ENCODE data around the gene DUSP15.
"Not testable (repeated sequence)": the region's sequence is repeated elsewhere in the genome, so short reads cannot be mapped to it uniquely, and the experiment has no call there.

Gene DUSP15

DNA sequence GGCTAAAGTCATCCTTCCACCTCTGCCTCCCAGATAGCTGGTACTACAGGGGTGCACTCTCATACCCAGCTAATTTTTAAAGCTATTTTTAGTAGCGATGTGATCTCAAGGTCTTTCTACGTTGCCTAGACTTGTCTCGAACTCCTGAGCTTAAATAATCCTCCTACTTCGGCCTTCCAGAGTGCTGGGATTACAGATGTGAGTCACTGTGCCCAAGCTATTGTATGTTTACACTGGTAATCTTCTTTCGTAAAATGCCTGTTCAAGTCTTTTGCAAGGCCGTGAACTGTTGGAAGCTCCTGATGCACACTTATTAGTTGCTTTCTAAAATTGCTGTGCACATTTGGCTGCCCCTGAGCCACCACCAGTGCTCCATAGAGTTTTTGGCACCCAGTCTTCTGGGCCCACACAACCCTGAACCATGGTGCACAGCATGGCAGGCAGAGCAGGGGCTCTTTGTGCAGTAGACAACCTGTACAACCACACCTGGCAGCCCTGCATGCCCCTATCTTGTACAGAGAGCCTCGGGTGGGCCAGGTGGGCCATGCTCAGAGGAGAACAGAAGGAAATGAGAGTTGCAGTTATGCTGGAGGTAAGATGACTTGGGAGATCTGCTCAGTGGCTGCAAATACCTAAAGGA, 48.3 kb upstream of the DUSP15 start:
- ATAC-seq = no peak
- TF ChIP-seq, protein P1, sequence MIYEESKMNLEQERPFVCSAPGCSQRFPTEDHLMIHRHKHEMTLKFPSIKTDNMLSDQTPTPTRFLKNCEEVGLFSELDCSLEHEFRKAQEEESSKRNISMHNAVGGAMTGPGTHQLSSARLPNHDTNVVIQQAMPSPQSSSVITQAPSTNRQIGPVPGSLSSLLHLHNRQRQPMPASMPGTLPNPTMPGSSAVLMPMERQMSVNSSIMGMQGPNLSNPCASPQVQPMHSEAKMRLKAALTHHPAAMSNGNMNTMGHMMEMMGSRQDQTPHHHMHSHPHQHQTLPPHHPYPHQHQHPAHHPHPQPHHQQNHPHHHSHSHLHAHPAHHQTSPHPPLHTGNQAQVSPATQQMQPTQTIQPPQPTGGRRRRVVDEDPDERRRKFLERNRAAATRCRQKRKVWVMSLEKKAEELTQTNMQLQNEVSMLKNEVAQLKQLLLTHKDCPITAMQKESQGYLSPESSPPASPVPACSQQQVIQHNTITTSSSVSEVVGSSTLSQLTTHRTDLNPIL (CRISPR knock-in tag; IDR thresholded peaks at IDR 0.05; ENCODE audit: low read depth) = no peak
- no peak for TF ChIP-seq ZNF565 (CRISPR knock-in tag; conservative IDR thresholded peaks at IDR 0.05; ENCODE audit: low read depth)
- TF ChIP-seq, protein P2, sequence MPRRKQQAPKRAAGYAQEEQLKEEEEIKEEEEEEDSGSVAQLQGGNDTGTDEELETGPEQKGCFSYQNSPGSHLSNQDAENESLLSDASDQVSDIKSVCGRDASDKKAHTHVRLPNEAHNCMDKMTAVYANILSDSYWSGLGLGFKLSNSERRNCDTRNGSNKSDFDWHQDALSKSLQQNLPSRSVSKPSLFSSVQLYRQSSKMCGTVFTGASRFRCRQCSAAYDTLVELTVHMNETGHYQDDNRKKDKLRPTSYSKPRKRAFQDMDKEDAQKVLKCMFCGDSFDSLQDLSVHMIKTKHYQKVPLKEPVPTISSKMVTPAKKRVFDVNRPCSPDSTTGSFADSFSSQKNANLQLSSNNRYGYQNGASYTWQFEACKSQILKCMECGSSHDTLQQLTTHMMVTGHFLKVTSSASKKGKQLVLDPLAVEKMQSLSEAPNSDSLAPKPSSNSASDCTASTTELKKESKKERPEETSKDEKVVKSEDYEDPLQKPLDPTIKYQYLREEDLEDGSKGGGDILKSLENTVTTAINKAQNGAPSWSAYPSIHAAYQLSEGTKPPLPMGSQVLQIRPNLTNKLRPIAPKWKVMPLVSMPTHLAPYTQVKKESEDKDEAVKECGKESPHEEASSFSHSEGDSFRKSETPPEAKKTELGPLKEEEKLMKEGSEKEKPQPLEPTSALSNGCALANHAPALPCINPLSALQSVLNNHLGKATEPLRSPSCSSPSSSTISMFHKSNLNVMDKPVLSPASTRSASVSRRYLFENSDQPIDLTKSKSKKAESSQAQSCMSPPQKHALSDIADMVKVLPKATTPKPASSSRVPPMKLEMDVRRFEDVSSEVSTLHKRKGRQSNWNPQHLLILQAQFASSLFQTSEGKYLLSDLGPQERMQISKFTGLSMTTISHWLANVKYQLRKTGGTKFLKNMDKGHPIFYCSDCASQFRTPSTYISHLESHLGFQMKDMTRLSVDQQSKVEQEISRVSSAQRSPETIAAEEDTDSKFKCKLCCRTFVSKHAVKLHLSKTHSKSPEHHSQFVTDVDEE (CRISPR knock-in tag; IDR thresholded peaks at IDR 0.05) = no peak
- no peak for TF ChIP-seq PPARA (CRISPR knock-in tag; IDR thresholded peaks at IDR 0.05; ENCODE audit: borderline replicate concordance)
- no peak for TF ChIP-seq ZNF8 (CRISPR knock-in tag; IDR thresholded peaks at IDR 0.05)

- ATAC-seq = not testable (repeated sequence)
Observed at GRCh38 chr20:31917962-31918412, 47.7 kb upstream of the DUSP15 start.

DNA sequence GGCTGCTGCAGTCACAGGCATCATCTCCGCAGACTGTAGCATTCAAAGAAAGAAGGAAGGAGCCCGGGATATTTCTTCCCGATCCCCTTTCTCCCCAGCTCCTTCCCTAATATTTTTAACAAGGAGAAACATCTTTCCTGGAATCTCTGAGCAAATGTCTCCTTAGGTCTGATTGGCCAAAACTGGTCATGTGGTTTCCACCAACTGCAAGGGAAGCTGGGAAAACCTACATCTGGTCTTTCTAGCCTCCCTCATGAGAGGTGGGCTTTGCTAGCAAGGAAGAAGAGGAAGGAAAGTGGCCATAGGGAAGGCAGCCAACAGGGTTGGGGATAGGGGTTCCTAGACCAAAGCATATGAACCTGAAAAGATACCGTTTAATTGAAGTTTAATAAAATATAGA, 46.4 kb upstream of the DUSP15 start:
- no peak for ATAC-seq
- no peak for TF ChIP-seq SNAI2 (CRISPR knock-in tag; IDR thresholded peaks at IDR 0.05)
- TF ChIP-seq ARNTL (CRISPR knock-in tag; IDR thresholded peaks at IDR 0.05; ENCODE audit: borderline replicate concordance, low read depth) = no peak
- no peak for TF ChIP-seq POU6F1 (CRISPR knock-in tag; IDR thresholded peaks at IDR 0.05; ENCODE audit: borderline replicate concordance, low read depth)
- no peak for TF ChIP-seq OSR1 (CRISPR knock-in tag; IDR thresholded peaks at IDR 0.05)

DNA sequence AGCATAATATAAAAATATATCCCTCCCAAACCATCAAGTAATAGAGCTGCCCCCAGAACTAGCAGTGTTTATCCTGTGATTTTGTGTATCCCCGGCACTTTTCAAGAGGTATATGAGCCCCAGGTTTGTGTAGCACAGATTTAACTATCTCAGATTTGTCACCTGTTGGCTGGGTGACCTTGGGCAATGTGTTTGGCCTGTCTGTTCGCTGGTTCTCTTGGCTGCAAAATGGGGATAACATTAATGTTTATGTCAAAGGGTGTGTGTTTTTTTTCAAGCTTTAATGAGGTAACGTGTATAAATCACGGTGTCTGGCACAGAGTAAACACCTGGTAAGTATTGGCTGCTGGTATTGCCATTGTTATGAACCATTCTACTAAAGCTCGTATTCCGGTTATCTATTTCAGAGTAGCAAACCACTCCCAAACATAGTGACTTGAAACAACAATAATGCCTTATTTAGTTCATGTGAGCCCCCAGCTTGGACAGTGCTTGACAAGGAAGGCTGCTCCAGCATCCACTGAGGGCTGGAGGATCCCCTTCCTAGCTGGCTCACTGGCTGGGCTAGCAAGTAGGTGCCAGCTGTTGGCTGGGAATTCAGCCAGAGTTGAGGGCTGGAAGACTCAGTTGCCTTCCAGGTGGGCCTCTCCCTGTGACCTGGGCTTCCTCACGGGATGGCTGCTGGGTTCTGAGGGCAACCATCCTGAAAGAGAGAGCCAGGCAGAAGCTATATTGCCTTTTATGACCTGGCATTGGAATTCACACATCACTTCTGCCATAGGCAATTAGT, 45.4 kb upstream of the DUSP15 start:
- ATAC-seq = no peak
- TF ChIP-seq, protein P3, sequence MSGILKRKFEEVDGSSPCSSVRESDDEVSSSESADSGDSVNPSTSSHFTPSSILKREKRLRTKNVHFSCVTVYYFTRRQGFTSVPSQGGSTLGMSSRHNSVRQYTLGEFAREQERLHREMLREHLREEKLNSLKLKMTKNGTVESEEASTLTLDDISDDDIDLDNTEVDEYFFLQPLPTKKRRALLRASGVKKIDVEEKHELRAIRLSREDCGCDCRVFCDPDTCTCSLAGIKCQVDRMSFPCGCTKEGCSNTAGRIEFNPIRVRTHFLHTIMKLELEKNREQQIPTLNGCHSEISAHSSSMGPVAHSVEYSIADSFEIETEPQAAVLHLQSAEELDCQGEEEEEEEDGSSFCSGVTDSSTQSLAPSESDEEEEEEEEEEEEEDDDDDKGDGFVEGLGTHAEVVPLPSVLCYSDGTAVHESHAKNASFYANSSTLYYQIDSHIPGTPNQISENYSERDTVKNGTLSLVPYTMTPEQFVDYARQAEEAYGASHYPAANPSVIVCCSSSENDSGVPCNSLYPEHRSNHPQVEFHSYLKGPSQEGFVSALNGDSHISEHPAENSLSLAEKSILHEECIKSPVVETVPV (CRISPR knock-in tag; IDR thresholded peaks at IDR 0.05) = no peak
- TF ChIP-seq RARB (CRISPR knock-in tag; IDR thresholded peaks at IDR 0.05) (no peak), ESRRG (CRISPR knock-in tag; IDR thresholded peaks at IDR 0.05) (no peak), ZNF8 (CRISPR knock-in tag; IDR thresholded peaks at IDR 0.05) (no peak), SNAI2 (CRISPR knock-in tag; IDR thresholded peaks at IDR 0.05) (no peak), ZC3H10 (CRISPR knock-in tag; IDR thresholded peaks at IDR 0.05) (no peak), GLIS3 (CRISPR knock-in tag; IDR thresholded peaks at IDR 0.05) (no peak)
- TF ChIP-seq, protein P1 (CRISPR knock-in tag; IDR thresholded peaks at IDR 0.05; ENCODE audit: low read depth) = no peak
- TF ChIP-seq, protein P2 (CRISPR knock-in tag; IDR thresholded peaks at IDR 0.05) = no peak

Data from SK-N-SH treated with all-trans-retinoic acid at 6 μM for 48 hours (cell line).